Activated T-cell treated with anti-CD3 and anti-CD28 coated beads, Interleukin-2, amount 50 U/mL, for 1 hour (primary cell): ENCODE data around the gene KCMF1.

Experiments
- DNase-seq: peaks from one replicate; pipeline ENCODE4 v3.0.0-alpha.2; 2020

KCMF1 gene

GRCh38 chr2:85032621-85033020 lies 61.7 kb downstream of the KCMF1 start:
- no peak for DNase-seq

- no peak for DNase-seq
Measured at GRCh38 chr2:85033388-85033787, 62.4 kb downstream of the KCMF1 start.

- DNase-seq = no peak
Measured at GRCh38 chr2:85034158-85034557, 63.2 kb downstream of the KCMF1 start.

DNA sequence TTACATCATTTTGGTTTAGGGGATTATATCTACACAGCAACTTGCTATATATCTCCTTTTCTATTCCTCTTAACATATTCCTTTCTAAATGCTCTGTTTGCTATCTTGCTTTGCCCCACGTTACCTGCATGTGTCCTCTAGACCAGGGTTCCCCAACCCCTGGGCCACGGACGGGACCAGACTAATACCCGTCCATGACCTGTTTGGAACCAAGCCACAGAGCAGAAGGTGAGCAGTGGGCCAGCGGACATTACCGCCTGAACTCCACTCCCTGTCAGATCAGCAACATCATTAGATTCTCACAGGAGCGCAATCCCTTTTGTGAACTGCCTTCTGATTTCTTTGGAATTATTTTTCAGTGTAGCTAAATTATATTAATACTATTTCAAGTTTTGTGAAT lies 66.7 kb downstream of the KCMF1 start:
- DNase-seq = no peak

DNA sequence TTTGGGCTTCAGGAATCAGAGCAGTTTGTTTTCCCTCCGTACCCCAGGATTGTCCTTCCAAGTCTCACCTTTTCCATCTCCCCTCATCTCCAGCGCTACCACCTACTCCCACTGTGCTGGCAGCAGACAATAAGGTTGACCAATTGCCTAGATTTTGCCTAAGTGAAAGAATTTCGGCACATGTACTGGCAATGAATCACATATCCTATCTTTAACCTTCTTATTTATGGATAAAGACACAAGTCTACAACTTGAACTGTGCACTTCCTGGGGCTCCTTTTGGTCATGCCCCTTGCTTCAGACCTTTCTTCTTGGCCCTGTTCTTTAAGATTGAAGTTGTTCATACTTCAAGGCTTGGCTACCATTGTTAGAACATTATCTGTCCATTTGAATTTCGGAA lies 71.4 kb downstream of the KCMF1 start:
- DNase-seq = no peak

- DNase-seq = no peak
Measured at GRCh38 chr2:85048534-85048933, 77.6 kb downstream of the KCMF1 start.

GRCh38 chr2:85049236-85049635 lies 78.3 kb downstream of the KCMF1 start:
- no peak for DNase-seq

- no peak for DNase-seq
Measured at GRCh38 chr2:85053802-85054201, 82.8 kb downstream of the KCMF1 start.

DNA sequence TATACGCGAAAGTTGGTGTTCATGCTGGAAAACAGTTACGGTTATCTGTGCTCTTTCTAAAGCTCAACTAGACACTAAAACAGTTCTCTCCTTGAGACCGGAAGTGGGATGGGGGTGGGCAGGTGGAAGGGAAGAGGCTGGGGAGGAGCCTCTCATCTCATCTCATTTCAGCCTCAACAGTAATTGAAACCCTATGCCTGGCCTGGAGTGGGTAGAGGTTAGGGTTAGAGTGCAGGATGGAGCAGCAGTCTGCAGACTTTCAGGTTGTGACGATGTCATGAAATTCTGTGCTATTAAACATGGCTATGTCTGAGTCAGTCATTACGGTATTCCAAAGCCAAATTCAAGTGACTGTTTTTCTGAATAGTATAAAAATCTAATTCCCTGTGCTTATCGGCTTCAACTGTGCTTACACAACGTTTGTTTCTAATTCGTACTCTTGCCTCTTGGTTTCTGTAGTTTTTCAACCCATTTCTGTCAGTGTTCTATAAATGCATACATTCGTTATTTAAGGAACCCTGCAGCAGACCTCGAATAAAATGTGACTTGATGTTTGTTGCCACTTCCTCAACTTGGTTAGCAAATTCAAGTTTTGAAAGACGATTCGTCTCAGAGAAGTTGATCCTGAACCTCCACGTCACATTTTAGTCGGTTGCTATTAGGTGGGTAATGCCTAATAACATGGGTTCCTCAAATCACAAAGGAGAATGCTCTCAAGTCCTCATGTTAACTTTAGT lies 86.4 kb downstream of the KCMF1 start:
- DNase-seq = no peak

- DNase-seq = no peak
Measured at GRCh38 chr2:85061896-85062295, 90.9 kb downstream of the KCMF1 start.

DNA sequence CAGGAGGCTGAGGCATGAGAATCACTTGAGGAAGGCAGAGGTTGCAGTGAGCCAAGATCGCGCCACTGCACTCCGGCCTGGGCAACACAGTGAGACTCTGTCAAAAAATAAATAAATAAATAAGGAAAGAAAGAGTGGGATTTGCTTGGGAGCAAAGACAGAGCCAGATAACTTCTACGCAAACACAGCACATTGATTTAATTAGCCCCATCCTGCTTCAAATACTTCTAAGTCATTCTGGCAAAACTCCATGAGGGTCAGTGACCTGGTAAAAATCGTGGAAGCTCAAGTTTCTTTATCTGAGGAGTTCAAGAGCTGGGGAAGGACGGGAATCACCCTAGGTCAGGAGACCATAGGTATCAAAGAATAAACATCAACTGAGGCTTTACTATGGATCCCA lies 91.6 kb downstream of the KCMF1 start:
- DNase-seq = no peak

GRCh38 chr2:85063981-85064599 lies 93.1 kb downstream of the KCMF1 start:
- DNase-seq = no peak

DNA sequence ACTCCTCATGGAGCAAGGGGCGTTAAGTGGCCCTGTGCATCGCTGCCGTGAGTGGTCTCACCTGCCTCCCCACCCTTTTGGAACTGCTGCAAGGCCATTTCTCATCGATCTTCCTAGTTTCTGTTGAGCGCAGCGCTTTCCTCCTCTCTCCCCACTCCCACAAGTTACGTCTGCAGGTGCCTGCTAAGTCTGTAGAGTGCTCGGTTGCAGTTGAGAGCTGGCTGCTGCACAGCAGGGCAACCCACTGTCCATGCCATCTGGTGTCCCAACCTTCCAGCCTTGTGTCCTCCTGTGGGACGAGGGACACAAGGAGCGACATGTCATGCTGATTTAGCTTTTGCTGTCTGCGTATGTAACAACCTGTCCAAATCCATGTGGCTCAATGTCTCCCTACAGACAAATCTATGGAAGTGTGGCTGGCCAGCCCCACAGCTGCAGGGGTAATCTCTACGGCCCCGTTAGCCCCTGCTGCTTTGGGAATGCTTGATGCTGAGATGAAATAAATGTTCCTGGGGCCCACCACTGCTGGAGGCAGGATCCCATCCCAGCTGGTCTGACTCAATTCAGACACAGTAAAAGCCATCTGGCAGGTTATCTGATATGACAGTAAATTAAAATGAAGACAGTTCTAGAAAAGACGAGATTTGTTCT lies 94.1 kb downstream of the KCMF1 start:
- no peak for DNase-seq

- DNase-seq = no peak
Measured at GRCh38 chr2:85066006-85066740, 95.2 kb downstream of the KCMF1 start.

DNA sequence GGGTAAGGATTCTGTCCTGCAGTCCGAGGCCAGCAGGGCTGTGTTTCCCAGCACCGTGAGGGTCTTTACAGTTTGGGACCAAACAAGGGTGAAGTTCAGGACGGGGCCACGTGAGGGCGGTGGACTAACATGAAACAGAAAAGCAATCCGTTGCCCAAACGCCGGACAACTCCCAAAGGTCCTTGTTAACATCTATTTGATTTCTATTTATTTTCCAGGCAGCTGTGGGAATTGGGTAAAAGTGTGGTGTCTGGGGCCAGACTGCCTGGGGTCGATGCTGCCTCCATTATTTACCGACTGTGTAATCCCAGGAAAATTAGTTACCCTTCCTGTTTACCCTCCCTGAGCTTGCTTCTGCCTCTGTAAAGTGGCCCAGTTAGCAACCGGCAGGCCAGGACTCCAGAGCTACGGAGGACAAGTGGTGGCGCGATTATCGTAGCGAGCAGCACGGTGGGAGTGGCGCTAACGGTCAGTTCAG lies 96.0 kb downstream of the KCMF1 start:
- DNase-seq = peak; percentile 30

DNA sequence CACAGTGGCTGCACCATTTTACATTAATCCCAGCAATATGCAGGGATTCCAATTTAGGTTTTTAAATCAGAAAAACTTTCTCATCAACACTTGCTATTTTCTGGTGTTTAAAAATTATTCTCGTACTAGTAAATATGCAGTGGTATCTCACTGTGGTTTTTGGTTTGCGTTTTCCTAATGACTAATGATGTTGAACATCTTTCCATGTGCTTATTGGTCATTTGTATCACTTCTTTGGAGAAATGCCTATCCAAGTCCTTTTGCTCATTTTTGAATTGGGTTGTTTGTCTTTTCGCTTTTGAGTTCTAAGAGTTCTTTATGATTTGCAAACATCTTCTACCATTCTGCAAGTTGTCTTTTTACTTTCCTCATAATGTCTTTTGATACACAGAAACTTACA lies 100.1 kb downstream of the KCMF1 start:
- no peak for DNase-seq

GRCh38 chr2:85073033-85073432 lies 102.1 kb downstream of the KCMF1 start:
- no peak for DNase-seq

DNA sequence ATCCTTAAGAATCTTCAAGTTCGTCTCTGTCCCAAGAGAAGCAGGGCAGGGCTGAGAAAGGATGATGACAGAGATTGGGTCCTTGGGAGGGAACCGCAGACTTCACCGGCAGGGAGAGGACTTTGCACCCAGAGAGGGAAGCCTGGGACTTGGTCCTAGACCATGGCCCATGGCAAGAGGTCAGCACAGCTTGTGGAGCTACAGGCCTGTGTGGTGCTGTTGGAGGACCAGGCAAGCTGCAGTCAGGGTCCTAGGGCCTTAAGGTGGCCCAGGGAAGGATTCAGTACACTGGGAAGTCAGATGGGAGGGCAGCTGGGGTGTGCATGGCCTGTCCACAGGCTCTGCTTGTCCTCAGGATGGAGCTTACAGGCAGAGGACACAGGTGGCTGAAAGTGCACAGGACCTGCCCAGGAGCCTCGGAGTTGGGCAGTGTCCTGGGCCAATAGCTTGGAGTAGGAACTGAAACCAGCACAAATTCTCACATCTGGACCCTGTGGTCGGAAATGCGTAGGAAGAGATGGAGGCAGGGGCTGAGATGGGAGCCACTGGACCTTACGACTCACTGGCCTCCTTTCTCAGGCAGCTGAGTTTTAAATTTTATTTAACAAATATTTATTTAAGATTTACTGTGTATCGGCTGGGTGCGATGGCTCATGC lies 105.8 kb downstream of the KCMF1 start:
- DNase-seq = no peak

GRCh38 chr2:85077859-85078419 lies 107.0 kb downstream of the KCMF1 start:
- no peak for DNase-seq

GRCh38 chr2:85078536-85078935 lies 107.6 kb downstream of the KCMF1 start:
- DNase-seq = no peak

- DNase-seq = no peak
Measured at GRCh38 chr2:85083092-85083491, 112.1 kb downstream of the KCMF1 start.

DNA sequence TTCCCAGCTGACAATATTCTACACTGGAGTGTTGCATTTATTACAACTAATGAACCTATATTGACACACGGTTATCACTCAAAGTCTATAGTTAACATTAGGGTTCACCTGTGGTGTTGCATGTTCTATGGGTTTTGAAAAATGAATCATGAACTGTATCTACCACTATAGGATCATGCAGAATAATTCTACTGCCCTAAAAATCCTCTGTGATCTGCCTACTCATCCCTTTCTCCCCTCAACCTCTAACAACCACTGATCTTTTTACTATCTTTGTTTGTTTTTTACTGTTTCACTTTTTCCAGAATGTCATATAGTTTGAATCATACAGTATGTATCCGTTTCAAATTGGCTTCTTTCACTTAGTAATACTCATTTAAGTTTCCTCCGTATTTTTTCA lies 114.6 kb downstream of the KCMF1 start:
- DNase-seq = no peak

DNA sequence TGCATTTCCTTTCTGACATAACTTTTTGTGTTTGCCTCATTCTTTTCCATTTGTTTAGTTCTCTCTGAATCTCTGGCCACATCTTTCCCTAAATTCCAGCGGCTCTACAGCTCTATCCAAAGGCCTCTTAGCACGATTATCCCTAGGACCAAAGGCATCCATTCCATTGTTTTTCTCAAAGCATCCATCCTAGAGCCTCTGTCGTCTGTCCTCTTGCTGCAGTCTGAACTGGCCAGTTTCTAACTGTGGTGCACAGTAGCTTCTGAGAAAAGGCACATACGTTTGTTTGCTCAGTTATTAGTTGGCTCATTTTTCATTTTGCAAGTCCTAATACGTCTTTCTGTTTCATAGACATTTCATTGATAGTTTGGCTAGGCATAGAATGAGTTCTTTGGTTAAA lies 116.6 kb downstream of the KCMF1 start:
- no peak for DNase-seq
